ENCODE measurements around the gene LRRC7.

LRRC7 gene

GRCh38 chr1:69846267-69846666 lies 278.5 kb downstream of the LRRC7 start:
- no peak overlapping the region for H3K4me3 ChIP-seq (ENCODE audit: low read depth, low read length)
- no peak for DNase-seq (ENCODE audit: low read depth)
- no peak for TF ChIP-seq CTCF (IDR thresholded peaks at IDR 0.05; ENCODE audit: low read depth, low read length, missing control alignments)

GRCh38 chr1:69847670-69848069 lies 279.9 kb downstream of the LRRC7 start:
- no peak for TF ChIP-seq CTCF (IDR thresholded peaks at IDR 0.05; ENCODE audit: low read depth, low read length, missing control alignments)
- no peak overlapping the region for H3K4me3 ChIP-seq (ENCODE audit: low read depth, low read length)
- DNase-seq (ENCODE audit: low read depth): no peak

- H3K4me3 ChIP-seq (ENCODE audit: low read depth, low read length): no peak overlapping the region
- DNase-seq (ENCODE audit: low read depth): no peak
- no peak for TF ChIP-seq CTCF (IDR thresholded peaks at IDR 0.05; ENCODE audit: low read depth, low read length, missing control alignments)
Observed at GRCh38 chr1:69852151-69852550, 284.4 kb downstream of the LRRC7 start.

GRCh38 chr1:69852706-69853105 lies 285.0 kb downstream of the LRRC7 start:
- no peak for TF ChIP-seq CTCF (IDR thresholded peaks at IDR 0.05; ENCODE audit: low read depth, low read length, missing control alignments)
- H3K4me3 ChIP-seq (ENCODE audit: low read depth, low read length): no peak overlapping the region
- no peak for DNase-seq (ENCODE audit: low read depth)

GRCh38 chr1:69858534-69858933 lies 290.8 kb downstream of the LRRC7 start:
- no peak for TF ChIP-seq CTCF (IDR thresholded peaks at IDR 0.05; ENCODE audit: low read depth, low read length, missing control alignments)
- no peak overlapping the region for H3K4me3 ChIP-seq (ENCODE audit: low read depth, low read length)
- DNase-seq (ENCODE audit: low read depth): no peak

- H3K4me3 ChIP-seq (ENCODE audit: low read depth, low read length): no peak overlapping the region
- DNase-seq (ENCODE audit: low read depth): no peak
- TF ChIP-seq CTCF (IDR thresholded peaks at IDR 0.05; ENCODE audit: low read depth, low read length, missing control alignments): no peak
Observed at GRCh38 chr1:69861641-69862040, 293.9 kb downstream of the LRRC7 start.

GRCh38 chr1:69862906-69863305 lies 295.2 kb downstream of the LRRC7 start:
- H3K4me3 ChIP-seq (ENCODE audit: low read depth, low read length): no peak overlapping the region
- no peak for TF ChIP-seq CTCF (IDR thresholded peaks at IDR 0.05; ENCODE audit: low read depth, low read length, missing control alignments)
- no peak for DNase-seq (ENCODE audit: low read depth)
